HepG2 (cell line): ENCODE data around the gene DNAAF8. TPM values are rescaled to one million over a fixed set of nuclear protein-coding genes. Genes with fewer than 3 reads are reported as not detected.

ENCODE experiments used
- CHD2 ChIP-seq: IDR thresholded peaks from 2 replicates; pipeline ENCODE4 v1.6.1; 2011; ENCODE audit warnings: low read depth, low read length, improper control_type of control experiment
- DMAP1 ChIP-seq: IDR thresholded peaks from 2 replicates; pipeline ENCODE4 v1.6.1; 2016
- HNF4G ChIP-seq, 2 experiments: sonication (generic) in 1 of 2; formaldehyde crosslinking in 1 of 2; IDR thresholded peaks; 2 replicates each; pipeline versions ENCODE4 v1.4.0 to v1.6.1; 2011 to 2020; ENCODE audit warnings: borderline replicate concordance in 2 of 2, low read depth in 2 of 2, mild to moderate bottlenecking in 2 of 2, low read length in 1 of 2, missing genetic modification reagents in 1 of 2, moderate library complexity in 1 of 2
- ISL2 ChIP-seq: sonication (generic); formaldehyde crosslinking; IDR thresholded peaks from 2 replicates; pipeline ENCODE4 v1.5.0; 2020; ENCODE audit warnings: missing genetic modification reagents
- KMT2A ChIP-seq: sonication (generic); formaldehyde crosslinking; IDR thresholded peaks from 2 replicates; pipeline ENCODE4 v1.4.0; 2020; ENCODE audit warnings: missing genetic modification reagents
- MAFK ChIP-seq, 2 experiments: IDR thresholded peaks in 1 of 2; conservative IDR thresholded peaks in 1 of 2; 2 replicates each; pipeline ENCODE4 v1.6.1; 2011; ENCODE audit warnings: improper control_type of control experiment in 2 of 2, low read length in 2 of 2
- SIN3A ChIP-seq: IDR thresholded peaks from 2 replicates; pipeline ENCODE4 v1.6.1; 2011; ENCODE audit warnings: low read depth, mild to moderate bottlenecking, control low read depth, low read length, borderline replicate concordance
- SRSF1 ChIP-seq: fragments of 200-400 bp; formaldehyde crosslinking; optimal IDR thresholded peaks from 2 replicates; pipeline ENCODE3; 2017; ENCODE audit warnings: mild to moderate bottlenecking, low read depth, low read length, moderate library complexity
- ZIK1 ChIP-seq: sonication (generic); formaldehyde crosslinking; IDR thresholded peaks from 2 replicates; pipeline ENCODE4 v1.5.0; 2020; ENCODE audit warnings: mild to moderate bottlenecking, low read depth, missing genetic modification reagents, borderline replicate concordance
- ZNF253 ChIP-seq: sonication (generic); formaldehyde crosslinking; IDR thresholded peaks from 2 replicates; pipeline ENCODE4 v1.8.0; 2022; ENCODE audit warnings: mild to moderate bottlenecking, missing genetic modification reagents, borderline replicate concordance
- ZNF335 ChIP-seq: sonication (generic); formaldehyde crosslinking; IDR thresholded peaks from 2 replicates; pipeline ENCODE4 v1.4.0; 2020; ENCODE audit warnings: missing genetic modification reagents
- polyA plus RNA-seq, 8 experiments: library from polyadenylated mRNA; depleted of rRNA in 3 of 8; stranded (reverse) in 7 of 8; unstranded in 1 of 8; fragments of >200 nt; fragmentation: Illumina TruSeq in 4 of 8; extraction: Trizol in 4 of 8; gene quantifications; 2 replicates each; pipeline versions ENCODE4 v1.2.1 to v1.2.3, GENCODE V29; 2011 to 2016; ENCODE audit warnings: low read depth in 4 of 8, missing spikeins in 1 of 8, mixed read lengths in 1 of 8; ENCODE audit not compliant: insufficient read depth in 1 of 8
- total RNA-seq, 5 experiments: library from RNA; depleted of rRNA; stranded (reverse); fragments of >200 nt; fragmentation: Illumina TruSeq; extraction: Trizol; gene quantifications; 2 replicates each; pipeline ENCODE4 v1.2.3, GENCODE V29; 2016; ENCODE audit warnings: low read depth in 1 of 5
- TF ChIP-seq, protein P1 (sequence below), 2 experiments: sonication (generic) in 1 of 2; formaldehyde crosslinking in 1 of 2; IDR thresholded peaks; 2 replicates each; pipeline versions ENCODE4 v1.5.1 to v1.6.1; 2011 to 2020; ENCODE audit warnings: borderline replicate concordance in 1 of 2, low read depth in 1 of 2, low read length in 1 of 2, mild to moderate bottlenecking in 1 of 2, missing genetic modification reagents in 1 of 2, moderate library complexity in 1 of 2
- TF ChIP-seq, protein P2 (sequence below): sonication (generic); formaldehyde crosslinking; IDR thresholded peaks from 2 replicates; pipeline ENCODE4 v1.5.0; 2020; ENCODE audit warnings: mild to moderate bottlenecking, low read depth, missing genetic modification reagents, borderline replicate concordance
- TF ChIP-seq, protein P3 (sequence below): sonication (generic); formaldehyde crosslinking; IDR thresholded peaks from 2 replicates; pipeline ENCODE4 v1.4.0; 2020; ENCODE audit warnings: missing genetic modification reagents, borderline replicate concordance
- TF ChIP-seq, protein P4 (sequence below): IDR thresholded peaks from 2 replicates; pipeline ENCODE4 v1.6.1; 2012; ENCODE audit warnings: low read length, improper control_type of control experiment
- TF ChIP-seq, protein P5 (sequence below): sonication (generic); formaldehyde crosslinking; IDR thresholded peaks from 2 replicates; pipeline ENCODE4 v1.8.0; 2022; ENCODE audit warnings: low read depth, missing genetic modification reagents

DNAAF8 gene
- total and polyA plus RNA-seq, 2 of the 13 experiments (the other 11 are each of a cell fraction or from before 2014, with no cell fraction given) = 0.44 TPM; not detected in 1

DNA sequence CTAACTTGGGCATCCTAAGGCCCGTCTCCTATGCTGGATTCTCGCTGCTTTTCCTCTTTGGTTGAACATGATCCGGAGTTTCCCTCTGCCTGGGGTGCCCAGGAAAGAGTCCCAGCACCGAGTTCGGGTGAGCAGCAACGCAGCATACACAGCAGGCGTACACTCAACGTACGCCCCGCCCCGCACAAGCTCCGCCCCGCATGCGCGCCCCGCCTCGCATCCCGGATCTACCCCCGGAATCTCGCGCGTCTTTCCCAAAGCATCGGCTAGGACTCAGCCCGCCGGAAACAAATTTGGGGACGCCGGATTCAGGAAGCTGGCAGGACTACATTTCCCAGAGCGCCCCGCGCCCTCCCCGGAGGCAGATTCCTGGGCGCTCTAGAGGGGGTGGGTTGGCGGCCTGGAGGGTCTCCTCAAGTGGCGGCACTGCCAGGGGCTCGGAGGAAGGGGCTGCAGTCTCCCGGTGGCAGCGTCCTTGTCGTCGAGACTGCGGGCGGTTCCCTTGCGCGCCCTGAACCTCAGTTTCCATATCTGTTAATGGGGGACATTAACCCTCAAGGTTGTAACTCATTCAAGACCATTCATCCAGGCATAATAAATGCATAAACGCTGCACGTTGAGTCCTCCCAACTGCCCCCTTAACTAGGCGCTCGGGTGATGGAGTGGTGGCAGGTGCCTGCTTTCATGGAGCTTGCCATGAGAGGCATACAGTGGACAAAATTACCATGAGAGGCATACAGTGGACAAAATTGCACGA is 34.4 kb downstream of the DNAAF8 start (continued):
- TF ChIP-seq HNF4G (IDR thresholded peaks at IDR 0.05; ENCODE audit: borderline replicate concordance, low read depth, low read length) (peak; percentile 10; the same call in 1 of the 2 replicates), HNF4G (CRISPR knock-in tag; IDR thresholded peaks at IDR 0.05; ENCODE audit: borderline replicate concordance, low read depth) (no peak), KMT2A (peak; percentile 34; the same call in 1 of the 2 replicates), ISL2 (CRISPR knock-in tag) (peak; percentile 33; the same call in 1 of the 2 replicates), ZIK1 (CRISPR knock-in tag) (peak; percentile 42; the same call in 1 of the 2 replicates), CHD2 (peak; percentile 95), SIN3A (peak; percentile 67; the same call in 1 of the 2 replicates), SRSF1 (no peak), MAFK (conservative IDR thresholded peaks at IDR 0.05 in 1 of 2, IDR thresholded peaks at IDR 0.05 in 1 of 2; ENCODE audit: low read length in 2 of 2) (no peak), ZNF253 (CRISPR knock-in tag) (no peak), DMAP1 (0 out of 2 replicates have a peak, but pooled peaks have one; percentile 15), ZNF335 (CRISPR knock-in tag) (no peak; the same call in 1 of the 2 replicates)
- TF ChIP-seq, protein P1, sequence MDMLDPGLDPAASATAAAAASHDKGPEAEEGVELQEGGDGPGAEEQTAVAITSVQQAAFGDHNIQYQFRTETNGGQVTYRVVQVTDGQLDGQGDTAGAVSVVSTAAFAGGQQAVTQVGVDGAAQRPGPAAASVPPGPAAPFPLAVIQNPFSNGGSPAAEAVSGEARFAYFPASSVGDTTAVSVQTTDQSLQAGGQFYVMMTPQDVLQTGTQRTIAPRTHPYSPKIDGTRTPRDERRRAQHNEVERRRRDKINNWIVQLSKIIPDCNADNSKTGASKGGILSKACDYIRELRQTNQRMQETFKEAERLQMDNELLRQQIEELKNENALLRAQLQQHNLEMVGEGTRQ (IDR thresholded peaks at IDR 0.05; ENCODE audit: low read depth, low read length) = no peak
- TF ChIP-seq, protein P1 (CRISPR knock-in tag; IDR thresholded peaks at IDR 0.05; ENCODE audit: borderline replicate concordance) = no peak; the same call in 1 of the 2 replicates
- TF ChIP-seq, protein P2, sequence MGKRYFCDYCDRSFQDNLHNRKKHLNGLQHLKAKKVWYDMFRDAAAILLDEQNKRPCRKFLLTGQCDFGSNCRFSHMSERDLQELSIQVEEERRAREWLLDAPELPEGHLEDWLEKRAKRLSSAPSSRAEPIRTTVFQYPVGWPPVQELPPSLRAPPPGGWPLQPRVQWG (CRISPR knock-in tag) = no peak
- TF ChIP-seq, protein P3, sequence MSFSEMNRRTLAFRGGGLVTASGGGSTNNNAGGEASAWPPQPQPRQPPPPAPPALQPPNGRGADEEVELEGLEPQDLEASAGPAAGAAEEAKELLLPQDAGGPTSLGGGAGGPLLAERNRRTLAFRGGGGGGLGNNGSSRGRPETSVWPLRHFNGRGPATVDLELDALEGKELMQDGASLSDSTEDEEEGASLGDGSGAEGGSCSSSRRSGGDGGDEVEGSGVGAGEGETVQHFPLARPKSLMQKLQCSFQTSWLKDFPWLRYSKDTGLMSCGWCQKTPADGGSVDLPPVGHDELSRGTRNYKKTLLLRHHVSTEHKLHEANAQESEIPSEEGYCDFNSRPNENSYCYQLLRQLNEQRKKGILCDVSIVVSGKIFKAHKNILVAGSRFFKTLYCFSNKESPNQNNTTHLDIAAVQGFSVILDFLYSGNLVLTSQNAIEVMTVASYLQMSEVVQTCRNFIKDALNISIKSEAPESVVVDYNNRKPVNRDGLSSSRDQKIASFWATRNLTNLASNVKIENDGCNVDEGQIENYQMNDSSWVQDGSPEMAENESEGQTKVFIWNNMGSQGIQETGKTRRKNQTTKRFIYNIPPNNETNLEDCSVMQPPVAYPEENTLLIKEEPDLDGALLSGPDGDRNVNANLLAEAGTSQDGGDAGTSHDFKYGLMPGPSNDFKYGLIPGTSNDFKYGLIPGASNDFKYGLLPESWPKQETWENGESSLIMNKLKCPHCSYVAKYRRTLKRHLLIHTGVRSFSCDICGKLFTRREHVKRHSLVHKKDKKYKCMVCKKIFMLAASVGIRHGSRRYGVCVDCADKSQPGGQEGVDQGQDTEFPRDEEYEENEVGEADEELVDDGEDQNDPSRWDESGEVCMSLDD = no peak
- TF ChIP-seq, protein P4, sequence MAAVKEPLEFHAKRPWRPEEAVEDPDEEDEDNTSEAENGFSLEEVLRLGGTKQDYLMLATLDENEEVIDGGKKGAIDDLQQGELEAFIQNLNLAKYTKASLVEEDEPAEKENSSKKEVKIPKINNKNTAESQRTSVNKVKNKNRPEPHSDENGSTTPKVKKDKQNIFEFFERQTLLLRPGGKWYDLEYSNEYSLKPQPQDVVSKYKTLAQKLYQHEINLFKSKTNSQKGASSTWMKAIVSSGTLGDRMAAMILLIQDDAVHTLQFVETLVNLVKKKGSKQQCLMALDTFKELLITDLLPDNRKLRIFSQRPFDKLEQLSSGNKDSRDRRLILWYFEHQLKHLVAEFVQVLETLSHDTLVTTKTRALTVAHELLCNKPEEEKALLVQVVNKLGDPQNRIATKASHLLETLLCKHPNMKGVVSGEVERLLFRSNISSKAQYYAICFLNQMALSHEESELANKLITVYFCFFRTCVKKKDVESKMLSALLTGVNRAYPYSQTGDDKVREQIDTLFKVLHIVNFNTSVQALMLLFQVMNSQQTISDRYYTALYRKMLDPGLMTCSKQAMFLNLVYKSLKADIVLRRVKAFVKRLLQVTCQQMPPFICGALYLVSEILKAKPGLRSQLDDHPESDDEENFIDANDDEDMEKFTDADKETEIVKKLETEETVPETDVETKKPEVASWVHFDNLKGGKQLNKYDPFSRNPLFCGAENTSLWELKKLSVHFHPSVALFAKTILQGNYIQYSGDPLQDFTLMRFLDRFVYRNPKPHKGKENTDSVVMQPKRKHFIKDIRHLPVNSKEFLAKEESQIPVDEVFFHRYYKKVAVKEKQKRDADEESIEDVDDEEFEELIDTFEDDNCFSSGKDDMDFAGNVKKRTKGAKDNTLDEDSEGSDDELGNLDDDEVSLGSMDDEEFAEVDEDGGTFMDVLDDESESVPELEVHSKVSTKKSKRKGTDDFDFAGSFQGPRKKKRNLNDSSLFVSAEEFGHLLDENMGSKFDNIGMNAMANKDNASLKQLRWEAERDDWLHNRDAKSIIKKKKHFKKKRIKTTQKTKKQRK = no peak
- TF ChIP-seq, protein P5, sequence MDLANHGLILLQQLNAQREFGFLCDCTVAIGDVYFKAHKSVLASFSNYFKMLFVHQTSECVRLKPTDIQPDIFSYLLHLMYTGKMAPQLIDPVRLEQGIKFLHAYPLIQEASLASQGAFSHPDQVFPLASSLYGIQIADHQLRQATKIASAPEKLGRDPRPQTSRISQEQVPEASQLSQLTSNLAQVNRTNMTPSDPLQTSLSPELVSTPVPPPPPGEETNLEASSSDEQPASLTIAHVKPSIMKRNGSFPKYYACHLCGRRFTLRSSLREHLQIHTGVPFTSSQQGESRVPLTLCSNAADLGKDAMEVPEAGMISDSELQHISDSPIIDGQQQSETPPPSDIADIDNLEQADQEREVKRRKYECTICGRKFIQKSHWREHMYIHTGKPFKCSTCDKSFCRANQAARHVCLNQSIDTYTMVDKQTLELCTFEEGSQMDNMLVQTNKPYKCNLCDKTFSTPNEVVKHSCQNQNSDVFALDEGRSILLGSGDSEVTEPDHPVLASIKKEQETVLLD = no peak
